SK-N-MC (cell line): ENCODE measurements around the gene GPRC5C.

Source experiments
- EZH2 ChIP-seq: fragments of 200-600 bp; sonication (generic); IDR thresholded peaks from one replicate; pipeline ENCODE4 v1.6.1; 2017; ENCODE audit warnings: antibody characterized with exemption
- POLR2AphosphoS5 ChIP-seq: IDR thresholded peaks from 2 replicates; pipeline ENCODE4 v1.6.1; 2012; ENCODE audit warnings: mild to moderate bottlenecking, low read depth, low read length, borderline replicate concordance

- TF ChIP-seq POLR2AphosphoS5: no peak
- no peak for TF ChIP-seq EZH2
Measured at GRCh38 chr17:74431568-74432423, at the start of gene GPRC5C.
